SW480 (cell line): Measurements from ENCODE around the gene SAMMSON.
A peak's percentile ranks its signal among the peaks of the same experiment; 100 is the strongest.

Experiments used
- DNase-seq: peaks from one replicate; pipeline ENCODE4 v3.0.0-alpha.2; 2016; ENCODE audit warnings: low spot score

Gene SAMMSON

DNA sequence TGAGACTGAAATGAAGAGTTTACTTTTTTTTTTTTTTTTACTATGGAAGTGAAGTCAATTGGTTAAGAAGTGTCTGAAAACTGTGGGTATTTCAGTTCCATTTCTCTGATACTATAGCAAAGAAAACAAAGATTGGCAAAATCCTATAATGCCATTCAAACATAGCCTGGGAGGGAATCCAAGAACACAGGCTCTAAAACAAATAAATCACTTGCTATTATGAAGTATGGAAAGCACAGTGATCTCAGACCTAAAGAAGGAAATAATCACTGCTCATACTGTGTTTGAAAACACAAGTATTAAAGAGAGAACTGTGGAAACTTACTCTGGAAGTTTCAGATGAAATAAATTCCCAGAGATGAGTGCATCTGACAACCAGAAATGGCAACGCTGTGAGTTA is 12.0 kb downstream of the SAMMSON start:
- no peak for DNase-seq

GRCh38 chr3:70020906-70021660 is 21.6 kb downstream of the SAMMSON start:
- no peak for DNase-seq

- DNase-seq = no peak
Measured at GRCh38 chr3:70028361-70028760, 28.8 kb downstream of the SAMMSON start.

DNA sequence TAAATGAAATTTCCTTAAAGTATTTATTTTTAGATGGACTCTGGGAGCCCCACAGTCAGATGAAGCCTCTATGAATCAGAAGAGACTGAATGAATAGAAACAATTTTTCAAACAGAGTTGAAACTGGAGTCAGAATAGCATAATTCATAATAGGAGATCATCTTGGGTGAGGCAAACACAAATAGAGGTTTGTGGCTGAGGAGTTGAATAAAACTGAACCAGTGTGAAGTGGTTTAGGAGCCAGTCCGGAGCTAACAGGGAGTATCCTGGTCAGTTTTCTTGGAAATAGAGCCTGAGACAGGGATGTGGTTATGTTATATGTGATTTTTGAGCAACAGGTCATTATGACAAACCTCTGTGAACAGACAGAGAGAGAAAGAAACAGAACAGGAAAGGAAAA is 39.2 kb downstream of the SAMMSON start:
- DNase-seq = no peak

DNA sequence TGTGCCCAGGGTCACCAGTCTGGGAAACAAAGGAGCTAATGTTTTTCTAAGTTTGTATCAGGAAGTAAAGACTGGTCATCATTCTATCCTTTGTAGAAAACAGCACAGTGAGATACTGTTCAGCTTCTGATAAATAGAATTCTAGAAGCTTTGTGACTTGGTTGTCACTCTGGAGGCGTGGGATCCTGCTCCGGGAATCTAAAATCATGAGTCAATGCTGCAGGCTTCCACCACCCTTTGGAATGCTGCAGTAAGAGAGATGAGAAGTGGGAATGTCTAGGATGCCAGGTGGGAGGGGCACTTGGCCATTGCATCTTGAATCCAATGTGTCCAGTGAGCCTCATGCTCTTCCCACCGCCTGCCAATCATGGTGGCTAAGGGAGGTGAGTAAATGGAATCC is 40.9 kb downstream of the SAMMSON start:
- no peak for DNase-seq

- no peak for DNase-seq
Measured at GRCh38 chr3:70042641-70043040, 43.1 kb downstream of the SAMMSON start.

DNA sequence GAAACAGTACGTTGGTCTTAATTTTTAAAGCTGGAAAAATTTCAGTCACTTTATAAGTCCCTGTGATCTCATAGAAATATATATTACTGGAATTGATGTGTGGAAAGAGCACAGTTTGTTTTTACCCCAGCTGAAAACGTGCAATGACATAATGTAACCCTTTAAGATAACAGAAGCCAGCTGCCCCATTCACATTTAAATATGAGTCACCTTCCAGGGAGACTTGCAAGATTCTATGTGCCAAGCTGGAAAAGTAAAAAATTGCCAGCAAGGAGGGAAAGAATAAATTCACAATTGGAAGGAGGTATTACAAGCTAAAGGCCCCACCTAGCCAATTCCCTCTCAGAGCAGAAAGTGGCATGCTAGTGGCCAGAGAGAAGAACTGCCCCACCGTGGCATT is 50.2 kb downstream of the SAMMSON start:
- DNase-seq = no peak

GRCh38 chr3:70053293-70053692 is 53.8 kb downstream of the SAMMSON start:
- DNase-seq = peak; percentile 8

- DNase-seq = no peak
Measured at GRCh38 chr3:70056081-70056480, 56.5 kb downstream of the SAMMSON start.

GRCh38 chr3:70057426-70057825 is 57.9 kb downstream of the SAMMSON start:
- DNase-seq = no peak

DNA sequence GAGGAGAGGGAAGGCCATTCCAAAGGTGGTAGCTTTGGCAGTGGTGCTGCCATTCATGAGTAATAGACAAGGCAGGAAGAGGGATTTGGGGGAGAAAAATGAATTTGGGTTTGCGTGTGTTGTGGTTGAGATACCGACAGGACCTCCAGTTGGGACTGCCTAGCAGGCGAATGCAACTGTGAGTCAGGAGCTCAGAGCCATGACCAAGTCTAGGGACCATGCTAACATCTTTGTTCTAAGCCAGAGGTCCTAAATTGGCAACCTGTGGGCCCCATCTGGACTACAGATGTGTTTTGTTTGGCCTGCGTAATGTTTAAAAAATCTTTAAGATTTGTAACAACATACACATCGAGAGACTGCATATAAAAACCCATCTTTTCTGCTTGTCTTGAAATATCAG is 61.6 kb downstream of the SAMMSON start:
- DNase-seq = no peak

DNA sequence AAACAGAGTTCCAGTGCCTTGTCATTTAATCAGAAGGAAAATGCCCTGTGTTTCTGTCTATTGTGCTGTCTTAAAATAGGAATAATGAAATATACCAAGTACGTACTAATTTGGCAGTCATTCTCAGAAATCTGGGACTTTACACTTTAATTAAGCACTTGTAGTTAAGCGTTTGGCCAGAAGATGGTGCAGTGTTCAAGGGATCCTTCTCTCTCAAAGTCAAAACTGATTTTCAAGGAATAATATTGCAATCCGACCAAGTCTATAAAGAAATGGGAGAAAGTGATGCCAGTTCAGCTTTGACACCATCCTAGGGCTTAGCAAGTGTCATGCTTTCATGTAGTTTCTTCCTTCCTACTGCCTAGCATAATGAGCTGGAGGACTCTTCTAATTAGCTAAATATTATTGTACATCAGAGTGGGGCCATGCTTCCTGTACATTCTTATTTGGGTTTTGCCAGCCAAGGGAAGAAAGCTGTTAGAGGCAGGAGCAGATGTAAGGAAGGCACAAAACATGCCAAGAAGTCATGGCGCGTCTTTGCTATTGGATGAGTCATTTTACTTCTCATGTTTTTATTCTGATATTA is 64.8 kb downstream of the SAMMSON start:
- peak; percentile 13 for DNase-seq

DNA sequence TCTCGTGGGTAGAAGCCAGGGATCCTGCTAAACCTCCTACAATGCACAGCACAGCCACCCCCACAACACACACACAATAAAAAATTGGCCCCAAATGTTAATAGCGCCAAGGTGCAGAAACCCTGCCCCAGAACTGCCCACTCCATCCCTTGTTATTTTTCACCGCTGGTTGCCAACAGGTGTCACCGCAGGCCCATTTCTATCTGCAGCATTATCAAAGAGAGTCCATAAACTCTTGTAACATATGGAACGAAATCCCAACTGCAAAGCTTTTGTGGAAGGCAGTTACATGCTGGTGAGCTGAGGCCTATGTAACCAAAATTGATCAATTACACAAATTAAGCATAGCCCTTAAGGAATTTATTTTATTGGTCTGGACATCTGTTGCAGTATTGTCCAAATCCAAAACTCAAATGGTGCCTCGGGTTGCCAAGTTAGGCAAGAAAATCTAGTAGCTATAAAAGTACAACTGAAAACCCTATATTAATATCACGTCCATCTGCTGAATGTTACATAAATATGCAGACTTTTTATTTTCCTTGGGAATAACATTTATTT is 66.2 kb downstream of the SAMMSON start:
- DNase-seq = peak; percentile 7

GRCh38 chr3:70067860-70068521 is 68.5 kb downstream of the SAMMSON start:
- no peak for DNase-seq

GRCh38 chr3:70069557-70069956 is 70.0 kb downstream of the SAMMSON start:
- no peak for DNase-seq

- no peak for DNase-seq
Measured at GRCh38 chr3:70071138-70071537, 71.6 kb downstream of the SAMMSON start.

GRCh38 chr3:70072180-70072579 is 72.6 kb downstream of the SAMMSON start:
- DNase-seq = no peak

DNA sequence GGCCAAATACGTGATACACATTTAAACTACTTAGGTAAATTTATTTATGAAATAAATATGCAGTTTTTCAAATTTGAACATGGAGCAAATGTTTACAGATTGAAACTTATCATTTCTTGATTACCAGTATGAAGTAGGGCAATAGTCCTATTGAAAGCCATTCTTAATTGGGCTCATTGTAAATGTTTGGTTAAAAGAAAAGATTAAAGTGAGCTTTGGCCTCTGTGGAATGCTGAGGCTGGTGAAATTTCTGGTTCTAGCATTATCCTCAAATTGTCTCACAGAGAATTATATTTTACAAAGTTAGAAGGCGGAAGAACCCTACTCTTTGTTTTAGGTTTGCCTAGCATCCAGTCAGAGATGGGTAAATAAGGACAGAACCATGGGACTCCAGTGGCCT is 73.2 kb downstream of the SAMMSON start:
- no peak for DNase-seq

- no peak for DNase-seq
Measured at GRCh38 chr3:70075101-70075500, 75.6 kb downstream of the SAMMSON start.

- DNase-seq = no peak
Measured at GRCh38 chr3:70076396-70076795, 76.9 kb downstream of the SAMMSON start.

- DNase-seq = no peak
Measured at GRCh38 chr3:70078778-70079177, 79.2 kb downstream of the SAMMSON start.

- no peak for DNase-seq
Measured at GRCh38 chr3:70085613-70086012, 86.1 kb downstream of the SAMMSON start.

DNA sequence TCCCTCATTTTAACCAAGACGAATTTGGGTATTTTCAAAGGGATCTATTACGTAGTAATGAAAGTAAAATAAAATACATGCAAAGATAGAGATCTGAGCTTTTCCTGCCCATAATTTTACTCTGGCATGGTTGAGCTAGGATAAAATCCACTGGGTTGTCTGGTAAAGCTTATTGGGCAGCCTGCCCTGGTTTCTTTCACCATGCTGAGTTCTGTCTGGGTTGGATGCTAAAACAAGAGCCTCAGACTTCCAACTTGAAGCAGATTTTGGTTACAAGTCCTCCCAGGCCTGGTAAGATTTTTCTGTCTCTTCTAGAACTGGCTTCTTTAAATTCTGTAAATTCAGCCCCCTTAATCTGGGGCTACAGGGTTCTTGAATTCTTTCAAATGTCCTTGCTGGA is 86.8 kb downstream of the SAMMSON start:
- no peak for DNase-seq
